ENCODE data around the gene PUM2. TPM values are rescaled to one million over a fixed set of nuclear protein-coding genes. Genes with fewer than 3 reads are reported as not detected.

PUM2 gene
- total RNA-seq, 2 donors from 2014 or later = 87.7 to 119 TPM

- Histone ChIP-seq H3K9me3 (no peaks in the 10 kb centered on the region), H3K36me3 (peaks cover 9% of the 10 kb centered on the region), H3K4me3 (no peak overlapping the region), H3K9ac (ENCODE audit: low read depth in 2 of 2, low read length in 2 of 2) (no peak overlapping the region), H3K4me1 (peaks cover 1% of the 10 kb centered on the region), H3K27me3 (no peaks in the 10 kb centered on the region), H3K27ac (no peak overlapping the region)
- DNase-seq = no peak
- TF ChIP-seq CTCF (IDR thresholded peaks at IDR 0.05) = no peak
- intact Hi-C loops (cut with DNase I) = no loop called here
These were observed 147.0 kb downstream of the PUM2 start for GRCh38 chr2:20203521-20204225.

GRCh38 chr2:20203072-20203471, 147.6 kb downstream of the PUM2 start:
- H3K4me1 ChIP-seq = peaks cover 7% of the 10 kb centered on the region
- TF ChIP-seq CTCF (IDR thresholded peaks at IDR 0.05) = no peak
- H3K27me3 ChIP-seq = no peaks in the 10 kb centered on the region
- no peak overlapping the region for H3K9ac ChIP-seq (ENCODE audit: low read depth in 2 of 2, low read length in 2 of 2)
- no peak overlapping the region for H3K4me3 ChIP-seq
- no peak for DNase-seq
- intact Hi-C loops (cut with DNase I) = no loop called here
- peaks cover 9% of the 10 kb centered on the region for H3K36me3 ChIP-seq
- H3K9me3 ChIP-seq = no peaks in the 10 kb centered on the region
- H3K27ac ChIP-seq = no peak overlapping the region

GRCh38 chr2:20201671-20202070, 149.0 kb downstream of the PUM2 start:
- Histone ChIP-seq H3K36me3 (peaks cover 9% of the 10 kb centered on the region), H3K27ac (no peak overlapping the region), H3K9ac (ENCODE audit: low read depth in 2 of 2, low read length in 2 of 2) (no peak overlapping the region), H3K27me3 (no peaks in the 10 kb centered on the region), H3K4me3 (no peak overlapping the region), H3K9me3 (no peaks in the 10 kb centered on the region), H3K4me1 (peaks cover 13% of the 10 kb centered on the region)
- intact Hi-C loops (cut with DNase I) = no loop called here
- no peak for TF ChIP-seq CTCF (IDR thresholded peaks at IDR 0.05)
- DNase-seq = no peak

- DNase-seq = no peak
- H3K27ac ChIP-seq = no peak overlapping the region
These were observed 149.7 kb downstream of the PUM2 start for GRCh38 chr2:20200697-20201555.

More at GRCh38 chr2:20200697-20201555, 149.7 kb downstream of the PUM2 start:
- peaks cover 18% of the 10 kb centered on the region for H3K4me1 ChIP-seq
- no peaks in the 10 kb centered on the region for H3K27me3 ChIP-seq
- no peak overlapping the region for H3K9ac ChIP-seq (ENCODE audit: low read depth in 2 of 2, low read length in 2 of 2)
- intact Hi-C loops (cut with DNase I) = no loop called here
- H3K36me3 ChIP-seq = peaks cover 9% of the 10 kb centered on the region
- no peaks in the 10 kb centered on the region for H3K9me3 ChIP-seq
- no peak overlapping the region for H3K4me3 ChIP-seq
- TF ChIP-seq CTCF (IDR thresholded peaks at IDR 0.05) = no peak

Measured in colonic mucosa (tissue), 4 donors.